DOHH2 (cell line): Measurements from ENCODE around the gene TMEM18.

Source experiments
- H3F3A ChIP-seq: fragments of 200-600 bp; sonication (generic), shearing (Covaris generic); 2 replicates; pipeline ENCODE4 v1.6.0; 2016; ENCODE audit warnings: antibody characterized with exemption, mild to moderate bottlenecking; ENCODE audit not compliant: control insufficient read depth, insufficient read depth
- H3K27ac ChIP-seq: fragments of 200-600 bp; sonication (generic); 2 replicates; pipeline ENCODE4 v1.5.1; 2014; ENCODE audit warnings: low read depth, mild to moderate bottlenecking, low read length, moderate library complexity
- H3K27me3 ChIP-seq: fragments of 200-600 bp; sonication (generic); 2 replicates; pipeline ENCODE4 v1.6.1; 2014; ENCODE audit warnings: mild to moderate bottlenecking, low read length, mixed read lengths; ENCODE audit not compliant: control insufficient read depth
- H3K36me3 ChIP-seq: fragments of 200-600 bp; sonication (generic); 2 replicates; pipeline ENCODE4 v1.6.1; 2014; ENCODE audit warnings: mild to moderate bottlenecking, low read length, moderate library complexity, mixed read lengths; ENCODE audit not compliant: control insufficient read depth
- H3K4me1 ChIP-seq: fragments of 200-600 bp; sonication (generic); 2 replicates; pipeline ENCODE4 v1.6.1; 2014; ENCODE audit warnings: mild to moderate bottlenecking, low read length, mixed read lengths; ENCODE audit not compliant: control insufficient read depth
- H3K4me2 ChIP-seq: fragments of 200-600 bp; sonication (generic); 2 replicates; pipeline ENCODE4 v1.6.0; 2014; ENCODE audit warnings: mild to moderate bottlenecking, low read length, moderate library complexity
- H3K4me3 ChIP-seq: fragments of 200-600 bp; sonication (generic); 2 replicates; pipeline ENCODE4 v1.5.1; 2014; ENCODE audit warnings: mild to moderate bottlenecking, low read length, mixed read lengths
- H3K79me2 ChIP-seq: fragments of 200-600 bp; sonication (generic); 2 replicates; pipeline ENCODE4 v1.6.1; 2014; ENCODE audit warnings: mild to moderate bottlenecking, low read length, mixed read lengths; ENCODE audit not compliant: control insufficient read depth
- H3K9me2 ChIP-seq: fragments of 200-600 bp; sonication (generic); replicated peaks from 2 replicates; pipeline ENCODE4 v1.6.1; 2014; ENCODE audit warnings: mild to moderate bottlenecking, low read length, mixed read lengths; ENCODE audit not compliant: control insufficient read depth
- H3K9me3 ChIP-seq: fragments of 200-600 bp; sonication (generic); 2 replicates; pipeline ENCODE4 v1.6.1; 2014; ENCODE audit warnings: antibody characterized with exemption, low read length, mixed read lengths; ENCODE audit not compliant: control insufficient read depth, insufficient read depth
- H4K20me1 ChIP-seq: fragments of 200-600 bp; sonication (generic); 2 replicates; pipeline ENCODE4 v1.6.0; 2014; ENCODE audit warnings: low read depth, mild to moderate bottlenecking, antibody characterized with exemption, low read length, moderate library complexity; ENCODE audit not compliant: control insufficient read depth, insufficient read depth
- CTCF ChIP-seq: fragments of 200-600 bp; sonication (generic); IDR thresholded peaks from one replicate; pipeline ENCODE4 v1.5.1; 2014; ENCODE audit warnings: antibody characterized with exemption, mild to moderate bottlenecking, low read depth, low read length; ENCODE audit not compliant: poor library complexity, severe bottlenecking
- EZH2phosphoT487 ChIP-seq: fragments of 200-600 bp; sonication (generic); IDR thresholded peaks from 2 replicates; pipeline ENCODE4 v1.6.1; 2017; ENCODE audit warnings: borderline replicate concordance, mild to moderate bottlenecking, antibody characterized with exemption, low read length, moderate library complexity, mixed read lengths

TMEM18 gene

GRCh38 chr2:633371-633770 is 43.8 kb downstream of the TMEM18 start:
- Histone ChIP-seq H3K27ac (no peak overlapping the region), H3K4me2 (no peak overlapping the region)

GRCh38 chr2:632471-632870 is 44.7 kb downstream of the TMEM18 start:
- Histone ChIP-seq H3K9me2 (no peaks in the 10 kb centered on the region), H3F3A (no peaks in the 10 kb centered on the region; the same call in 1 of the 2 replicates), H3K27me3 (no peaks in the 10 kb centered on the region), H3K9me3 (no peaks in the 10 kb centered on the region), H3K36me3 (no peaks in the 10 kb centered on the region), H4K20me1 (no peaks in the 10 kb centered on the region), H3K4me1 (no peaks in the 10 kb centered on the region), H3K4me2 (no peak overlapping the region), H3K4me3 (no peak overlapping the region), H3K79me2 (no peaks in the 10 kb centered on the region), H3K27ac (no peak overlapping the region)
- TF ChIP-seq EZH2phosphoT487: no peak
- no peak for TF ChIP-seq CTCF

More at GRCh38 chr2:633371-633770, 43.8 kb downstream of the TMEM18 start:
- no peaks in the 10 kb centered on the region for H3K36me3 ChIP-seq
- no peaks in the 10 kb centered on the region; the same call in 1 of the 2 replicates for H3F3A ChIP-seq
- H3K79me2 ChIP-seq: no peaks in the 10 kb centered on the region
- no peak overlapping the region for H3K4me3 ChIP-seq
- no peak for TF ChIP-seq CTCF
- TF ChIP-seq EZH2phosphoT487: no peak
- no peaks in the 10 kb centered on the region for H3K9me3 ChIP-seq
- H4K20me1 ChIP-seq: no peaks in the 10 kb centered on the region
- no peaks in the 10 kb centered on the region for H3K27me3 ChIP-seq
- no peaks in the 10 kb centered on the region for H3K4me1 ChIP-seq
- no peaks in the 10 kb centered on the region for H3K9me2 ChIP-seq

- TF ChIP-seq EZH2phosphoT487 (no peak), CTCF (no peak)
- Histone ChIP-seq H4K20me1 (no peaks in the 10 kb centered on the region), H3K27ac (no peak overlapping the region)
Measured at GRCh38 chr2:631741-632140, 45.5 kb downstream of the TMEM18 start.

More at GRCh38 chr2:631741-632140, 45.5 kb downstream of the TMEM18 start:
- no peaks in the 10 kb centered on the region for H3K9me2 ChIP-seq
- no peak overlapping the region for H3K4me3 ChIP-seq
- H3K36me3 ChIP-seq: no peaks in the 10 kb centered on the region
- H3F3A ChIP-seq: no peaks in the 10 kb centered on the region; the same call in 1 of the 2 replicates
- H3K9me3 ChIP-seq: no peaks in the 10 kb centered on the region
- no peaks in the 10 kb centered on the region for H3K79me2 ChIP-seq
- no peaks in the 10 kb centered on the region for H3K4me1 ChIP-seq
- no peaks in the 10 kb centered on the region for H3K27me3 ChIP-seq
- H3K4me2 ChIP-seq: no peak overlapping the region
